DOHH2 (cell line): ENCODE results near the gene CRTAP.

Experiments
- CTCF ChIP-seq: fragments of 200-600 bp; sonication (generic); IDR thresholded peaks from one replicate; pipeline ENCODE4 v1.5.1; 2014; ENCODE audit warnings: antibody characterized with exemption, mild to moderate bottlenecking, low read depth, low read length; ENCODE audit not compliant: poor library complexity, severe bottlenecking
- EZH2phosphoT487 ChIP-seq: fragments of 200-600 bp; sonication (generic); IDR thresholded peaks from 2 replicates; pipeline ENCODE4 v1.6.1; 2017; ENCODE audit warnings: borderline replicate concordance, mild to moderate bottlenecking, antibody characterized with exemption, low read length, moderate library complexity, mixed read lengths

GRCh38 chr3:33096093-33096868 lies 17.5 kb upstream of the CRTAP start:
- TF ChIP-seq CTCF (no peak), EZH2phosphoT487 (no peak)
